Endometrial microvascular endothelial cells (primary cell): ENCODE data around the gene TSHZ1. TPM values are rescaled to one million over a fixed set of nuclear protein-coding genes. Genes with fewer than 3 reads are reported as not detected.

ENCODE experiments used
- in situ Hi-C: cut with HindIII; loops from 2 replicates; pipeline ENCODE4 v1.10.0; 2017; ENCODE audit warnings: low sequenced_read_pairs, low pct_unique_long_range_greater_than_20kb; ENCODE audit errors: inconsistent ontology term
- total RNA-seq: library from RNA; depleted of rRNA; stranded (reverse); fragments of >200 nt; gene quantifications from one replicate; pipeline ENCODE4 v1.2.3, GENCODE V29; 2015; ENCODE audit errors: inconsistent ontology term

TSHZ1 gene
- total RNA-seq, 1 donor from 2014 or later, result 11.0 TPM

GRCh38 chr18:75234901-75235300, 24.3 kb downstream of the TSHZ1 start:
- in situ Hi-C loops, result no loop called here

GRCh38 chr18:75235896-75236295, 25.3 kb downstream of the TSHZ1 start:
- in situ Hi-C loops, result no loop called here

DNA sequence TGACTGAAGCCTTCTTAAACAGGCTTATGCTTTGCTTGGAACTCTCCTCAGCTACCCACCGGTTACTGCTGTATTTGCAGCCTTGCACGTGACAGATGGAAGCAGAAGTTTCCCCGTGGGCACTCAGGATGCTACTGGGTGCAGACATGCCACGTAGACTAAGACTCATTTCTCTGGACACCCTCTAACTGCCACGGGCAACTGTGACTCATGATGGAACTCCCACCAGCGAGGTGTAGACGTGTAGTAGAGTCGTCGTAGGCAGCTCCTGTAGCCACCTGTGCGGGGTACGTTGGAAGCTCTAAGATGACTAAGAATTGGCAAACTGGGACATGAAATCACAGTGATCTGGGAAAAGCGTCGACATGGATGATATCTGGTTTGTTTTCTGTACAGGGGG, 27.5 kb downstream of the TSHZ1 start:
- in situ Hi-C loops, result no loop called here

DNA sequence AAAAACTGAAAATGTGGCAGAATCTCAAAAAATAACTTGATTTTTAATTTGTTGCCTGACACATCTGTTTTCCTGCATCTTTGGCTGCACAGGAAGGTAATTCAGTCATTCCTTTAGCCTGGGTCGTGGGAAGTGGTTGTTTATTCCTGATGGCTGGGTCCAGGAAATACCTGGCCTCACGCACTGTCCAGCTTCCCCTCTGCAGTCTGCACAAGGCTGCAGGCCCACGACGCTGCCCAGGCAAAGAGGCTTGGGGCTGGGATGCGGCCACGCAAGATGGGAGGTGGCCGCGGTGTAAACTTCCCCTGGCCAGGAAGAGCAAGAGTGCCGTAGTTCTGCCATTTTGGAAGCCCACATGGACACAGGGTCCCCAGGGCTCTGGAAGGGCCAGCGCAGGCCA, 28.2 kb downstream of the TSHZ1 start:
- in situ Hi-C loops, result no loop called here

GRCh38 chr18:75240433-75240832, 29.8 kb downstream of the TSHZ1 start:
- in situ Hi-C loops, result no loop called here

DNA sequence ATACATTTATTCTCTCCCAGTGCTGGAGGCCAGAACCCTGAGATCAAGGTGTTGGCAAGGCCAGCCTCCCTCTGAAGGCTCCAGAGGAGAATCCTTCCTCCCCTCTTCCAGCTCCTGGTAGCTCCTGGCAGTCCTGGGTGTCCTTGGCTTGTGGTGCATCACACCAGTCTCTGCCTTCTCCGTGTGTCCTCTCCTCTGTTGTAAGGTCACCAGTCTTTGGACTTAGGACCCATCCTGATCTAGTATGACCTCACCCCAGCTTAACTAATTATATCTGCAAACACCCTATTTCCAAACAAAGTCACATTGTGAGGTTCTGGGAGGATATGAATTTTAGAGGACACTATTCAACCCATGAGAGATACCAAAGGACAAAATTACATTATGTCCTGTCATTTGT, 31.1 kb downstream of the TSHZ1 start:
- in situ Hi-C loops, result no loop called here

DNA sequence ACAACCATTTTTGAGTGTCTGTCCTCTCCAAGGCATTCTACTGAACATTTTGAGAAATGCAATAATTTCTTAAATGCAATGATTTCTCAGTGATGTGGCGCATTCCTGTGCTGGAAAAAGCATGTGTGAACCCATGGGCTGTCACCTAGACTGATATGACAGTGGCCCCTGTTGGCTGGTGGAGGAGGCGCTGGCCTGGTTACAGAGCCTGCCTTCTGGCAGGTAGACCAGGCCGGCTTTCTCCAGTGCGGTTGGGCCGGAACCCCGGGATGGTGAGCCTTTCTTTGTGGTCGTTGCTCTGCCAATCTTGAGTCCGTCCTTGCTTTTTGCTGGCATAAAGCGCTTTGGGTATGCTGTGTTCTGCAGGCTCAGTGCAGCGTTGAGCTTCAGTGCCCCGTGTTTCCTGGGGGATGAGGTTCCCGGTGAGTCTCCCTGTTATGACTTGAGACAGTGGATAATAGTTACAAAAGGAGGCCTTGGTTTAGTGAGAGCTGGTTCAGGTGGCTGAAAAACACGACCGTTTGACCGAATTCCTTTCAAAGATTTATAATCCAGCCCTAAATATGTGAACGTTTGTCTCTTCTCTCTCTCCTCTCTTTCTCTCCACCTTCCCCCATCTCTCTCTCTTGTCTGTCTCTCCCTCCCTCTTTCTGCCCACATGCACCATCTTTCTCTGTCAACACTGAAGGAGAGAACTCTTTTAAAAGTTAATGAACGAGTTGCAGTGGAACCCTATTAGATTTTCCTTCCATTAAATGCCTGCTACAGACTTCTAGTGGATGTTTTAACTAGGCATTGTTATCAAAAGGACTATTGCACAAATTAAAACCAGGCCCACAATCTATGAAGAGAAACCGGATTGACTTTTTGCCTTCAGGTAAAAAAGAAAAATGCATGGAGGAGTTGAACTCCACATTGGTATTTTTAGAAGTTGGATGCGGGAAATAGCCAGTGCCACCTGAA, 34.0 kb downstream of the TSHZ1 start:
- in situ Hi-C loops, result no loop called here

GRCh38 chr18:75246721-75247610, 36.4 kb downstream of the TSHZ1 start:
- in situ Hi-C loops, result no loop called here

GRCh38 chr18:75247611-75248421, 37.2 kb downstream of the TSHZ1 start:
- in situ Hi-C loops, result no loop called here

GRCh38 chr18:75248426-75249174, 38.0 kb downstream of the TSHZ1 start:
- in situ Hi-C loops, result no loop called here

DNA sequence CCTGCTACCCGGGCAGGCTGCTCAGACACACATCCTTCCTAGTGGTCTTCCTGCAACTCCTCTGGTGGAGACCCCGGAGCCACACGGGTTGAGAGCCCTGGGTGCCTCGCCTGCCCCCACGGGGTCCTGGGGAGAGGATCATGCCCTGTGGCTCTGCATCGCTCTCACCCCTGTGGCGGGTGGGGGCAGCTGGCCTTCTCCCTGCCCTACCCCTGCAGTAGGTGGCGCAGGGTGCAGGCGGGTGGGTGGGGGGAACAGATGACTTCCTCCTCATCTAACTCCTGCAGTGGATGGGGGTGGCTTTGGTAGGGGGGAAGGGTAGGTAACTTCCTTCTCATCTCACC, 38.5 kb downstream of the TSHZ1 start:
- in situ Hi-C loops, result no loop called here

GRCh38 chr18:75249672-75250470, 39.3 kb downstream of the TSHZ1 start:
- in situ Hi-C loops, result no loop called here

DNA sequence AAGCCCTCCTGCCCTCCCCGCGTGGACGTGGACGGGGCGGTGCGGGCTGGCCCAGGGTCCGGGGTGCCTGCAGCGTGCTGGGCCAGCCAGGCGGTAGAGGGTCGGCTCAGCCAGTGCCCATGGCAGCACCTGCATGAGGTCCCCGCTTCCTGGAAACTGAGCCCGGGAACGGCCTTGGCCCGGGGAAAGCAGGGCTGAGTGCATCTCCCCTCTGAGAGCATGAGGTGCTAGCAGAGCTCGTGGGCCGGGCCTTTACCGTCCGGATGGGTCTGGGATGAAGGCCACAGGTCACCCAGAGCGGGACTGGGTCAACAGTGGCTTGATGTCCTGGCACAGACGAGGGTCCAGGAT, 39.8 kb downstream of the TSHZ1 start:
- in situ Hi-C loops, result no loop called here

- in situ Hi-C loops, result no loop called here
Observed at GRCh38 chr18:75251466-75251865, 40.9 kb downstream of the TSHZ1 start.

DNA sequence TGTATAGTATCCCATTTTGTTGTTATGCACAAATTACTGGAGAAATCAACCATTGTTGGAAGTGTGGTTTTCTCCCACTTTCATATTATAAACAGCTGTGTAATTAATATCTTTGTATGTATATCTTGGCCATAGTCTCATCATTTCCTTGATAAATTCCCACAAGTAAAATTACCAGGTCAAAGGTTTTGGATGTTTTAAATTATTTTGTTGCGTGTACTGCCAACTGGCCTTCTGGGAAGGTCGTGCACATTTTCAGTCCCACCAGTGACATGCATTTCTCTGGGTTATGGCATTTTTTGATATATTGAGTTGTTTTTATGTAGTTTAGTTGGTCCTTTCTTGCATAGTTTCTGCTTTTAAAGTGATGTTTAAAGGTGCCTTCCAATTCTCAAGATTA, 41.5 kb downstream of the TSHZ1 start:
- in situ Hi-C loops, result no loop called here

- in situ Hi-C loops, result no loop called here
Observed at GRCh38 chr18:75253043-75253442, 42.4 kb downstream of the TSHZ1 start.

GRCh38 chr18:75253784-75254183, 43.2 kb downstream of the TSHZ1 start:
- in situ Hi-C loops, result no loop called here

- in situ Hi-C loops, result no loop called here
Observed at GRCh38 chr18:75255094-75255493, 44.5 kb downstream of the TSHZ1 start.
